ENCODE data around the gene XRN1.
"Not testable (repeated sequence)": the region's sequence is repeated elsewhere in the genome, so short reads cannot be mapped to it uniquely, and the experiment has no call there.

The XRN1 gene

GRCh38 chr3:142433110-142433509 lies 14.7 kb downstream of the XRN1 start:
- DNase-seq: no peak

- DNase-seq: no peak
Observed at GRCh38 chr3:142429582-142429981, 18.3 kb downstream of the XRN1 start.

GRCh38 chr3:142424754-142425153 lies 23.1 kb downstream of the XRN1 start:
- no peak for DNase-seq

GRCh38 chr3:142418926-142419592 lies 28.8 kb downstream of the XRN1 start:
- DNase-seq: no peak

GRCh38 chr3:142417302-142417701 lies 30.5 kb downstream of the XRN1 start:
- DNase-seq: no peak

- DNase-seq: not testable (repeated sequence)
Observed at GRCh38 chr3:142400537-142400936, 47.3 kb downstream of the XRN1 start.

- no peak for DNase-seq
Observed at GRCh38 chr3:142394921-142395622, 52.8 kb downstream of the XRN1 start.

- DNase-seq: no peak
Observed at GRCh38 chr3:142385078-142385477, 62.8 kb downstream of the XRN1 start.

- DNase-seq: no peak
Observed at GRCh38 chr3:142374687-142375086, 73.2 kb downstream of the XRN1 start.

GRCh38 chr3:142369576-142369975 lies 78.3 kb downstream of the XRN1 start:
- DNase-seq: not testable (repeated sequence)

GRCh38 chr3:142366434-142366833 lies 81.4 kb downstream of the XRN1 start:
- DNase-seq: no peak

- DNase-seq: no peak
Observed at GRCh38 chr3:142363936-142364467, 83.8 kb downstream of the XRN1 start.

- not testable (repeated sequence) for DNase-seq
Observed at GRCh38 chr3:142363433-142363832, 84.4 kb downstream of the XRN1 start.

- DNase-seq: no peak
Observed at GRCh38 chr3:142359367-142359766, 88.5 kb downstream of the XRN1 start.

- no peak for DNase-seq
Observed at GRCh38 chr3:142356818-142357217, 91.0 kb downstream of the XRN1 start.

GRCh38 chr3:142355692-142356091 lies 92.1 kb downstream of the XRN1 start:
- no peak for DNase-seq

GRCh38 chr3:142354076-142354475 lies 93.8 kb downstream of the XRN1 start:
- no peak for DNase-seq

GRCh38 chr3:142353571-142353970 lies 94.3 kb downstream of the XRN1 start:
- DNase-seq: no peak

GRCh38 chr3:142352698-142353097 lies 95.1 kb downstream of the XRN1 start:
- not testable (repeated sequence) for DNase-seq

GRCh38 chr3:142348460-142348859 lies 99.4 kb downstream of the XRN1 start:
- no peak for DNase-seq

GRCh38 chr3:142337994-142338393 lies 109.8 kb downstream of the XRN1 start:
- DNase-seq: no peak

- no peak for DNase-seq
Observed at GRCh38 chr3:142332390-142332789, 115.4 kb downstream of the XRN1 start.

- not testable (repeated sequence) for DNase-seq
Observed at GRCh38 chr3:142324275-142324953, 123.4 kb downstream of the XRN1 start.

GRCh38 chr3:142319912-142320311 lies 127.9 kb downstream of the XRN1 start:
- no peak for DNase-seq

Data from NK-92 treated with Interleukin-12 subunit alpha and Interleukin-12 subunit beta, amount 100 ng/mL, for 24 hours (cell line).